Panc1 (cell line): ENCODE measurements around the gene OGFOD3. TPM values are rescaled to one million over a fixed set of nuclear protein-coding genes. Genes with fewer than 3 reads are reported as not detected.
"Not testable (repeated sequence)": the region's sequence is repeated elsewhere in the genome, so short reads cannot be mapped to it uniquely, and the experiment has no call there.

ENCODE experiments used
- ATAC-seq: fragments of 200-7000 bp; cut with Tn5 transposase; 2 replicates; pipeline ENCODE4 v1.9.1; 2020; ENCODE audit warnings: mild to moderate bottlenecking, moderate library complexity
- BruUV-seq: library from RNA; stranded (reverse); fragments of 400-500 nt; replicated peaks from 2 replicates; lab custom pipeline; 2021; lab: Mats Ljungman, UMichigan
- CTCF ChIA-PET: fragments of 300-600 bp; sonication (Branson Sonifier 250); formaldehyde crosslinking; loops from one replicate; lab custom pipeline; 2022; ENCODE audit warnings: antibody characterized with exemption; lab: Charles Lee
- POLR2A ChIA-PET: fragments of 300-600 bp; sonication (Branson Sonifier 250); formaldehyde crosslinking; loops from one replicate; lab custom pipeline; 2022; ENCODE audit warnings: antibody characterized with exemption; lab: Charles Lee
- DNase-seq: peaks from one replicate; pipeline ENCODE4 v3.0.0-alpha.2; 2010; ENCODE audit warnings: low read depth, low spot score
- H3K27ac ChIP-seq: 2 replicates; pipeline ENCODE4 v1.5.1; 2011; ENCODE audit warnings: mild to moderate bottlenecking, low read length, inconsistent platforms
- H3K27me3 ChIP-seq: fragments of 200-500 bp; sonication (Bioruptor generic); 2 replicates; pipeline ENCODE4 v1.6.0; 2014; ENCODE audit warnings: low read length, inconsistent platforms; ENCODE audit not compliant: control insufficient read depth, insufficient read depth
- H3K36me3 ChIP-seq: fragments of 200-500 bp; sonication (Bioruptor generic); 2 replicates; pipeline ENCODE4 v1.5.1; 2014; ENCODE audit warnings: inconsistent platforms, mild to moderate bottlenecking, low read length, moderate library complexity; ENCODE audit not compliant: control insufficient read depth, insufficient read depth
- H3K4me1 ChIP-seq: 2 replicates; pipeline ENCODE4 v1.5.1; 2011; ENCODE audit warnings: inconsistent platforms, mild to moderate bottlenecking, low read length, moderate library complexity; ENCODE audit not compliant: control insufficient read depth, insufficient read depth
- H3K4me3 ChIP-seq, 2 experiments: 2 replicates each; pipeline ENCODE4 v1.5.1; 2011 to 2012; ENCODE audit warnings: low read depth in 2 of 2, low read length in 2 of 2, mild to moderate bottlenecking in 2 of 2, inconsistent platforms in 1 of 2, moderate library complexity in 1 of 2
- H3K9me3 ChIP-seq: fragments of 200-500 bp; sonication (Bioruptor generic); 2 replicates; pipeline ENCODE4 v1.5.1; 2014; ENCODE audit warnings: low read depth, mild to moderate bottlenecking, inconsistent platforms, low read length, moderate library complexity; ENCODE audit not compliant: control insufficient read depth, insufficient read depth
- POLR2AphosphoS5 ChIP-seq: IDR thresholded peaks from 2 replicates; pipeline ENCODE4 v1.6.1; 2012; ENCODE audit warnings: mild to moderate bottlenecking, low read depth, low read length, moderate library complexity
- SIN3A ChIP-seq: IDR thresholded peaks from 2 replicates; pipeline ENCODE4 v1.6.1; 2012; ENCODE audit warnings: low read depth, mild to moderate bottlenecking, low read length, moderate library complexity, borderline replicate concordance; ENCODE audit not compliant: insufficient read depth
- TCF7L2 ChIP-seq: IDR thresholded peaks from 2 replicates; pipeline ENCODE4 v1.6.1; 2011; ENCODE audit warnings: mild to moderate bottlenecking, low read depth, low read length, inconsistent platforms
- in situ Hi-C: cut with HindIII; loops from 2 replicates; pipeline ENCODE4 v1.10.0; 2016; ENCODE audit warnings: low sequenced_read_pairs, low pct_unique_long_range_greater_than_20kb
- intact Hi-C: fragments of 100-400 bp; cut with micrococcal nuclease; formaldehyde crosslinking; loops from one replicate; pipeline ENCODE4 v1.10.0; 2022; ENCODE audit not compliant: unreplicated experiment
- total RNA-seq: library from RNA; stranded (reverse); gene quantifications from one replicate; pipeline ENCODE4 v1.2.1, GENCODE V29; 2021; ENCODE audit not compliant: unreplicated experiment
- TF ChIP-seq, protein P1 (sequence below): fragments of 450-650 bp; IDR thresholded peaks from 2 replicates; pipeline ENCODE4 v1.5.1; 2017; ENCODE audit warnings: mild to moderate bottlenecking
- TF ChIP-seq, protein P2 (sequence below), 2 experiments: IDR thresholded peaks; 2 replicates each; pipeline ENCODE4 v1.6.1; 2011 to 2012; ENCODE audit warnings: low read depth in 2 of 2, control low read depth in 1 of 2, low read length in 1 of 2, mild to moderate bottlenecking in 1 of 2, moderate library complexity in 1 of 2; ENCODE audit not compliant: insufficient read depth in 1 of 2

Gene OGFOD3
- total RNA-seq, 1 experiment from 2014 or later = 53.9 TPM

DNA sequence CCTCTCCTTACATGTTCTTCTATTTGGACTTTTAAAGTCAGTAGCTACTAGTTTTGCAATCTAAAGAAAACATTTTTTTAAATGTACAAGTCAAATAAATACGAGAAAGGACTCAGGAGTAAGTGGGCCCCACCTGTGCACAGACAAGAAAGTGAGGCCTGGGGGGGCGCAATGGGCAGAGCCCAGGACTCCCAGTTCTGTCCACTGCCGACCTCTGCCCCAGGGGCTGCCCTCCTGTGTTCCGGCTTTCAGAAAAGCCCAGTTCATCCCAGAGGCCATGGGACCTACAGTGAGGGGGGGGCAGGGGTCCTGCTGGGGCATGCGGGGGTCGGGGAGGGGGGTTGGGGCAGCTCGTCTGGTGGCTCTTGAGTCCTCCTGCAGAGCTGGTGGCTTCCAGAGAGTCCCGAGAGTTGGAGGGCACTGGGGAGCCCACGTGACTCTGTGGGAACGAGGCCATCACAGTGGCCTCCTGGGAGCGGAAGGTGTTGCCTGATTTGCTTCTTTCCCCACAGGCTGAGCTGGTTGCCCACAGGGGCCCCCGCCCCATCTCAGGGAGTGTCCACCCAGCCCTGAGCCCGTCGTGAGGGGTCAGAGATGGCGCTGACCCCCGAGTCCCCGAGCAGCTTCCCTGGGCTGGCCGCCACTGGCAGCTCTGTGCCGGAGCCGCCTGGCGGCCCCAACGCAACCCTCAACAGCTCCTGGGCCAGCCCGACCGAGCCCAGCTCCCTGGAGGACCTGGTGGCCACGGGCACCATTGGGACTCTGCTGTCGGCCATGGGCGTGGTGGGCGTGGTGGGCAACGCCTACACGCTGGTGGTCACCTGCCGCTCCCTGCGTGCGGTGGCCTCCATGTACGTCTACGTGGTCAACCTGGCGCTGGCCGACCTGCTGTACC, 44.4 kb downstream of the OGFOD3 start:
- no peaks in the 10 kb centered on the region for H3K27me3 ChIP-seq
- DNase-seq (no peak), ATAC-seq (no peak)
- no peak overlapping the region for H3K27ac ChIP-seq
- CTCF ChIA-PET = no interaction called here
- TF ChIP-seq TCF7L2 (no peak), POLR2AphosphoS5 (no peak), SIN3A (no peak)
- TF ChIP-seq, protein P1, sequence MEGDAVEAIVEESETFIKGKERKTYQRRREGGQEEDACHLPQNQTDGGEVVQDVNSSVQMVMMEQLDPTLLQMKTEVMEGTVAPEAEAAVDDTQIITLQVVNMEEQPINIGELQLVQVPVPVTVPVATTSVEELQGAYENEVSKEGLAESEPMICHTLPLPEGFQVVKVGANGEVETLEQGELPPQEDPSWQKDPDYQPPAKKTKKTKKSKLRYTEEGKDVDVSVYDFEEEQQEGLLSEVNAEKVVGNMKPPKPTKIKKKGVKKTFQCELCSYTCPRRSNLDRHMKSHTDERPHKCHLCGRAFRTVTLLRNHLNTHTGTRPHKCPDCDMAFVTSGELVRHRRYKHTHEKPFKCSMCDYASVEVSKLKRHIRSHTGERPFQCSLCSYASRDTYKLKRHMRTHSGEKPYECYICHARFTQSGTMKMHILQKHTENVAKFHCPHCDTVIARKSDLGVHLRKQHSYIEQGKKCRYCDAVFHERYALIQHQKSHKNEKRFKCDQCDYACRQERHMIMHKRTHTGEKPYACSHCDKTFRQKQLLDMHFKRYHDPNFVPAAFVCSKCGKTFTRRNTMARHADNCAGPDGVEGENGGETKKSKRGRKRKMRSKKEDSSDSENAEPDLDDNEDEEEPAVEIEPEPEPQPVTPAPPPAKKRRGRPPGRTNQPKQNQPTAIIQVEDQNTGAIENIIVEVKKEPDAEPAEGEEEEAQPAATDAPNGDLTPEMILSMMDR = no peak
- TF ChIP-seq, protein P2, sequence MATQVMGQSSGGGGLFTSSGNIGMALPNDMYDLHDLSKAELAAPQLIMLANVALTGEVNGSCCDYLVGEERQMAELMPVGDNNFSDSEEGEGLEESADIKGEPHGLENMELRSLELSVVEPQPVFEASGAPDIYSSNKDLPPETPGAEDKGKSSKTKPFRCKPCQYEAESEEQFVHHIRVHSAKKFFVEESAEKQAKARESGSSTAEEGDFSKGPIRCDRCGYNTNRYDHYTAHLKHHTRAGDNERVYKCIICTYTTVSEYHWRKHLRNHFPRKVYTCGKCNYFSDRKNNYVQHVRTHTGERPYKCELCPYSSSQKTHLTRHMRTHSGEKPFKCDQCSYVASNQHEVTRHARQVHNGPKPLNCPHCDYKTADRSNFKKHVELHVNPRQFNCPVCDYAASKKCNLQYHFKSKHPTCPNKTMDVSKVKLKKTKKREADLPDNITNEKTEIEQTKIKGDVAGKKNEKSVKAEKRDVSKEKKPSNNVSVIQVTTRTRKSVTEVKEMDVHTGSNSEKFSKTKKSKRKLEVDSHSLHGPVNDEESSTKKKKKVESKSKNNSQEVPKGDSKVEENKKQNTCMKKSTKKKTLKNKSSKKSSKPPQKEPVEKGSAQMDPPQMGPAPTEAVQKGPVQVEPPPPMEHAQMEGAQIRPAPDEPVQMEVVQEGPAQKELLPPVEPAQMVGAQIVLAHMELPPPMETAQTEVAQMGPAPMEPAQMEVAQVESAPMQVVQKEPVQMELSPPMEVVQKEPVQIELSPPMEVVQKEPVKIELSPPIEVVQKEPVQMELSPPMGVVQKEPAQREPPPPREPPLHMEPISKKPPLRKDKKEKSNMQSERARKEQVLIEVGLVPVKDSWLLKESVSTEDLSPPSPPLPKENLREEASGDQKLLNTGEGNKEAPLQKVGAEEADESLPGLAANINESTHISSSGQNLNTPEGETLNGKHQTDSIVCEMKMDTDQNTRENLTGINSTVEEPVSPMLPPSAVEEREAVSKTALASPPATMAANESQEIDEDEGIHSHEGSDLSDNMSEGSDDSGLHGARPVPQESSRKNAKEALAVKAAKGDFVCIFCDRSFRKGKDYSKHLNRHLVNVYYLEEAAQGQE (IDR thresholded peaks at IDR 0.05; ENCODE audit: insufficient read depth in 1 of 2, low read depth in 2 of 2, low read length in 1 of 2) = no peak
- no peaks in the 10 kb centered on the region for H3K4me1 ChIP-seq
- intact Hi-C loops (no loop called here), in situ Hi-C loops (no loop called here)
- no peaks in the 10 kb centered on the region for H3K9me3 ChIP-seq
- no peak overlapping the region for H3K4me3 ChIP-seq
- POLR2A ChIA-PET = no interaction called here
- no peaks in the 10 kb centered on the region for H3K36me3 ChIP-seq
- BruUV-seq = no TSS peak

DNA sequence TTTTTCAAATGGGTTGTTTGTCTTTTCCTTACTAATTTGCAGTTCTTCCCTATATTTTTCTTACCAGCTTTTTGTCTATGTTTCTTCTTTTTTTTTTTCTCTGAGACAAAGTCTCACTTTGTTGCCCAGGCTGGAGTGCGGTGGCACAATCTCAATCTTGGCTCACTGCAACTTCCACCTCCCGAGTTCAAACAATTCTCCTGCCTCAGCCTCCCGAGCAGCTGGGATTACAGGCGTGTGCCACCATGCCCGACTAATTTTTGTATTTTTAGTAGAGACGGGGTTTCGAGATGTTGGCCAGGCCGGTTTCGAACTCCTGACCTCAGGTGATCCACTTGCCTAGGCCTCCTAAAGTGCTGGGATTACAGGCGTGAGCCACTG, 45.3 kb downstream of the OGFOD3 start:
- H3K36me3 ChIP-seq, H3K4me1 ChIP-seq, H3K27ac ChIP-seq, DNase-seq, ATAC-seq, H3K9me3 ChIP-seq, in situ Hi-C loops, BruUV-seq, CTCF ChIA-PET, intact Hi-C loops, H3K27me3 ChIP-seq, H3K4me3 ChIP-seq: not testable (repeated sequence)
- POLR2A ChIA-PET = interaction anchor here (1.1 kb wide), 1 partner anchor 11 kb away, joined by 6 read pairs; no protein-coding TSS in a partner anchor
